HG03139 (cell line): ENCODE data around the gene RNU2-63P.
"Not testable (repeated sequence)": the region's sequence is repeated elsewhere in the genome, so short reads cannot be mapped to it uniquely, and the experiment has no call there.

ENCODE experiments used
- ATAC-seq: cut with Tn5 transposase; IDR thresholded peaks from one replicate; pipeline ENCODE4 v1.9.1; 2021; ENCODE audit not compliant: unreplicated experiment

Gene RNU2-63P

DNA sequence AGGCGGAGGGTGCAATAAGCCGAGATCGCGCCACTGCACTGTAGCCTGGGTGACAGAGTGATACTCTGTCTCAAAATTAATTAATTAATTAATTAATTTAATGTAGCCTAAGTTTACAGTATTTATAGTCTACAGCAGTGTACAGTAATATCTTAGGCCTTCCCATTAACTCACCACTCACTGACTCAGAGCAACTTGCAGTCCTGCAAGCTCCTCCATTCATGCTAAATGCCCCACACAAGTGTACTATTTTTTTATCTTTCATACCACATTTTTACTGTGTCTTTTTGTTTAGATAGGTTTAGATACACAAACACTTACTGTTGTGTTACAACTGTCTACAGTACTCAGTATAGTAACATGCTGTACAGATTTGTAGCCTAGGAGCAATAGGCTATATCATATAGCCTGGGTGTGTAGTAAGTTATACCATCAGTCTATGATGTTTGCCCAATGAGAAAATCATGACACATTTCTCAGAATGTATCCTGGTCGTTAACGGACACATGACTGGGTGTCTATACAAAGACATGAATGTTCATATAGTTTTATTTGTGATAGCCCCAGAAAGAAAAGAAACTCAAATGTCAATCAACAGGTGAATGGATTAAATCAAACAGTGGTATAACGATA is 15.8 kb upstream of the RNU2-63P start:
- ATAC-seq = no peak

DNA sequence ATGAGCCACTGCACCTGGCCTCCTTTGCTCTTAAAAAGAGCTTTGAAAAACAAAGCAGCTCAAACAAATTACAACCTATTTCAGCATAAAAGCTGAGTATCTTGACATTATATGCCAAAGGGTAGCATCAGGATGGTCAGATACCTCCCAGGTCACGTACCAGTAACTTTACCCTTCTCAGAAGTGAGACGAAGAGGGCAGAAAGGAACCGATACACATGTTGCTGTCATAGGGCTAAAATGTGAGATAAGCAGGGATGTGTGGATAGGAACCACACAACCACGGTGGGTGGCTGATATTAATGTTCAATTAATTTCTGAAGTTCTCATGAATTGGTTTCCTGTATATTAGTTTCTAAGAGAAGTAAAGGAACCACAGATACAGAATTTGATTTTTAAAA is 12.6 kb upstream of the RNU2-63P start:
- no peak for ATAC-seq

DNA sequence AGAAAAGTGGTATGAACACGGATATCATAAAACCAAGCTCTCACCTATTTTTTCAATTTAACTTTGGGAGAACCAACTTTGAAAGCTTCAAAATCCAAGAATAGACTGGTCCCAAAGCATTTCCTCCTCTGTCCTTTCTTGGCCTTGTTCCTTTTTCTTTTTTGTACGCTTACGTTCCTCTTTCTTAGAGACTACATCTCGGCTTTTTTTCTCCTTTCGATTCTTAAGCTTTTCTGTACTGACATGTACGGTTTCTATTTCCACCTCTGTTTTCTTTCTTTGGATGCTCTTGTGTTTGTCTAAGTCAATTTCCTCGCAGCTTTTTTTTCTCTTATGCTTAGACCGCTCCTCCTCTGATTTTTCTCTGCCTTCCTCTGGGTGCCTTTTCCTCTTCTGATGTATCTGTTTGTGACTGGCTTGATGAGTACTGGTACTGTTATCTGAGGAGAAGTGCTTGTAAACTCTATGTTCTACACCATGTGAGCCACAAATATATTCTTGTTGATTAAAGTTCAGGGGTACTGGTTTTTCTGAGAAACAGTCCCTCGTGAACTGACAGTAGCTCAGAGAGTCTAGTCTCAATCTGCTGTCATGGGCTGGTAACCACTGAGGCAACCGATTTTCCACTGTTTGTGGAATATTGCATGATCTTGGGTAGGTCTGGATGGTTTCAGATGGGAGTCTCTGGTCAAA is 11.5 kb upstream of the RNU2-63P start:
- ATAC-seq = peak; percentile 51

DNA sequence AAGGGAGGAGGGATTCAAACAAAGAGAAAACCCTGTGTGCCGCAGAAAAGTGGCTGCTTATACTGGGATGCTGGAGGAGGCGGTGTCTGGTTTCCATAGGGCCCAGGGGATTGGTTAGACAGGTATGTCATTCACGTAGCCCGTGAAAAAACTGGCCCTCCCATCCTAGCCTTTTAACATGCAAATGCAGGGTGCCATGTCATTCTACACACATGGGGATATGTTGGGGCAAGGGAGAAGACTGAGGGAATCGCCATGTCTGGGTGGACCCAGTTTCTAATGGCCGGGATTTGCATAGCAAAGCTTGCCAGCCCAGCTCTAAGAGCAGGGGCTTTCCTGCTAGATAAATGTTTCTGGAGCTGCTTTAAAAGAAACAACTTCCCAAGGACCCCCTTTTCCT is 8.2 kb upstream of the RNU2-63P start:
- no peak for ATAC-seq

DNA sequence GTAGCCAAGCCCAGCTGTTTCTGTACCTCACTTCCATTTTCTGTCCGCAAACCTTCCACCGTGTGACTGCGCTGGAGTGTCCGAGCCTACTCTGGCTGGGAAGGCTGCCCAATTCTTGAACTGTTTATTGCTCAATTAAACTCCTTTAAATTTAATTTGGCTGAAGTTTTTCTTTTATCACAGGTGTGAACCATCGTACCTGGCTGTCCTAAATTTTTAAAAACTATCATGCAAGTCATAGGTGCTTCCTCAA is 6.2 kb upstream of the RNU2-63P start:
- ATAC-seq = no peak

DNA sequence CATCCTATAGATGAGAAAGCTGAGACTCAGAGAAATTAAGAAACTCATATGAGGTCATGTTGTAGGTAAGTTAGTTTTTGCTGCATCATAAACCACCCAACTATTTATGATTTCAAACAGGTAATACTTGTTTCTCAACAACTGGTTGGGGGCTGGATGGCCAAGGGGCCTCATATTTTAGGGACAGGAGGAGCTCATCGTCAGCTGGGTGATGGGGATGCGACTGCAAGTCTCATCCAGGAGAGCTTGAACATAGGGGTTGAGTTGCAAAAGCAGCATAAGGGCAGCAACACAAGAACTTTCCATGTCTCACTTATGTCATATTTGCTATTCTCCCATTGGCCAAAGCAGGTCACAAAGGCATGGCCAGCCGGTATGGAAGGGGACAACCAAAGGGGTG is 3.6 kb upstream of the RNU2-63P start:
- no peak for ATAC-seq

DNA sequence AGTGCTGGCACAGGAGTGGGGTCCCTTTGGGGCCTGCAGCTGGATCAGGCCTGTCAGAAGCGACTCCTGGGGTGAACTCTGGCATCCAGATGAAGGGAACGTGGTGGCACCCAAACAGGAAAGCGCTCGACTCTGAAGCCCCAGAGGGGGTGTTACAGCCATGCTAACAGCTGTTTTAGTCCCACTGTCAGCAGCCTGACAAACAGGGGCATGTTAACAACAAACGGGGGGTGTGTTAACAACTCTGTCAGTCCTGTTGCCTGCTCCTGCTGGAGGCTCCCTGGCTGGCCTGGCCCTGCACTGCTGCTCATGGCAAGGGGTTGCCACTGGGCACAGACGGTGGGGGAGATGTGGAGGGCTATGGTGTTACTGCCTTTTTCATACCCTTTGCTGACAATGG is 2.6 kb upstream of the RNU2-63P start:
- no peak for ATAC-seq

DNA sequence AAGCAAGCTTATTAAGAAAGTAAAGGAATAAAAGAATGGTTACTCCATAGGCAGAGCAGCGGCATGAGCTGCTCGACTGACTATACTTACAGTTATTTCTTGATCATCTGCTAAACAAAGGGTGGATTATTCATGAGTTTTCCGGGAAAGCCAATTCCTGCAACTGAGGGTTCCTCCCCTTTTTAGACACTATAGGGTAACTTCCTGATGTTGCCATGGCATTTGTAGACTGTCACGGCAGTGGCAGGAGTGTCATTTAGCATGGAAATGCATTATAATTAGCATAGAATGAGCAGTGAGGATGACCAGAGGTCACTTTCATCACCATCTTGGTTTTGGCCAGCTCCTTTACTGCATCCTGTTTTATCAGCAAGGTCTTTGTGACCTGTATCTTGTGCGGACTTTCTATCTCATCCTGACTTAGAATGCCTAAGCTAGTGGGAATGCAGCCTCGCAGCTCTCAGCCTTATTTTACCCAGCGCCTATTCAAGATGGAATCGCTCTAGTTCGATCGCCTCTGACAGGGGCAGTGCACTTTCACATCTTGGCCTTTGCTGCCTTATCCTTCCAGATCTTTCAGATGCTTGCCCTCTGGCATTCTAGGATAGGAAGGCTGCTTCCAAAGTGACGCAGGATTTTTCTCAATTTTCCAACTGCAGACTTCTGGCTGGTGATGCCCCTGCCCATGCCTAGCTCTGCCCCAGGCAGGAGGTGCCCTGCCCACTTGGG is 1.9 kb upstream of the RNU2-63P start:
- ATAC-seq = not testable (repeated sequence)

DNA sequence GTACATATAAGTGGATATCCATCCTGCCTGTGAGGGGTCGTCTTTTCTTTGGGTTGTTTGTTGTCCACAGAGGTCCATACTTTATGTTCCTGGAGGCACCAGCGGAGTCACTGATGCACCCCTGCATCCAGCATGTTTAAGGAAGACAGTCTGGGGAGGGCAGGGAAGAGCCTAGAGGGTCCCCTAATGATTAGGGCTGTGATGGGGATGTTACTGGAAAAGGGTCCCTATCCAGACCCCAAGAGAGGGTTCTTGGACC is 1.4 kb upstream of the RNU2-63P start:
- not testable (repeated sequence) for ATAC-seq

DNA sequence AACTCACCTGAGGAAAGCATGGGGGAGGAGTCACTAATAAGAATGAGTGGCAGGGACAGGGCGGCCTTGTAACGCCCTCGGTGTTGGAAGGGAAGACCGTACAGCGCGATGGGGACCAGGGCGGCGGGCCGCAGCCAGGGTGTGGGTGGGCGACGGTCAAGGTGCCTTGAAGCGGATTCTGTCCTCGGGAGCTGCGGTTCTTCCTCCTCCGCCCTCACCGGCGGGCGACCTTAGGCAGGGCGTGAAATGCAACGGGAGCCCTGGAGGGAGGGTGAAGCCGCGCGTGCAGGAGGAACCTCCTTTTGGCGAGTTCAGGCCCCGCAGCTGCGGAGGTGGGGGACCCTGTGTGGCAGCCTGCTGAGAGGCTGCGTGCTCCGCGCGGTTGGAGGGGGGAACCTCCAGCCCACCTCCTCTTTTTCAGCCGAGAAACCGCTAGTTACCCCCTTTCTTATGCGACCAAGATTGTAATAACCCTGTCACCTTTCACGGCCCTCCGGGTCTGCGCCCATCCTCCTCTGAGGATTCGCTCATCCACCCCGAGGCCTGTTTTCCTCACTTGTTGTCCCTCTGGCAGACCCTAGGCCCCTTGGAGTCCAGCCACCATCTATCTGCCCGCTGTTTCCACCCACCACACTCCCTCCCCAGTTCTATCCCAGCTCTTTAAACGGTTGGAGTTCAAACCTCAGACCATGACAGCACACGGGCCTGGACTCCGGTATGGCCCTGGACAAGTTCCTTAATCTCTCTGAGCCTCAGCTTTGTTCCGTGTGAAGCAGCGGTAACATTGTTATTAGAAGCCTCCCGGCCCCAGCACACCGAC is 823 bp upstream of the RNU2-63P start:
- peak; percentile 66 for ATAC-seq

DNA sequence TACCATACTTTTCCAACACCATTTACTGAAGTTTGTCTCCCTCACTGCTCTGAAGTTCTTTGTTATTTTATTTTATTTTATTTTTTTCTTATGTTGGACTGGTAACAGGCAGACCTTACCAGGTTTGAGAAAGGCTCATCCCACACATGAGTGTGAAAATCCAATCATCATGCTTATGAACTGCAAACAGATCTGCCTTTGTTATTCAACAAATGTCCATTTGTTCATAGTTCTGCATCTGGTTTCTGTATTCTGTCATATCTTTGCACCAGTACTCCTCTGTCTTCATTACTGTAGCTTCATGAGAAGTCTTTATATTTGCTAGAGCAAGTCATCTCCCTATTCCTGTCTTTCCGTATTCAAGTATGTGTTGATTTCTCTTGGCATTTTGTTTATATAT is 5.3 kb downstream of the RNU2-63P start:
- no peak for ATAC-seq

DNA sequence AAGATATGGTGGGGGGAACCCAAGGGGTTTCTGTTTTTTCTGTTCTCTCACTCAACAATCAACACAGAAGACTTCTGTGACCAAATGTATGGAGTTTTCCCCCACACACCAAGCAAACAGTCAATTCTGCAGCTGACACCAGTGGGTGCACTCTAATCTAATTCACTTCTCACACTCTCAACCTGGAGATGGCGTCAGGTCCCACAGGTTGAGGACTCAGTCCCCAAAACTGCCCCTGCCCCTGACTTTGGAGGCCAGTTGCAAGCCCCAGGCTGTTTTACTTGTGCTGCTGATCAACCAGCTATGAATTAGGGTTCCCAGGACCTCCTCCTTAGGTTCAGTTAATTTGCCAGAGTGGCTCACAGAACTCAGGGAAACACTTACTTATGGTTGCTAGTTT is 6.2 kb downstream of the RNU2-63P start:
- ATAC-seq = no peak

DNA sequence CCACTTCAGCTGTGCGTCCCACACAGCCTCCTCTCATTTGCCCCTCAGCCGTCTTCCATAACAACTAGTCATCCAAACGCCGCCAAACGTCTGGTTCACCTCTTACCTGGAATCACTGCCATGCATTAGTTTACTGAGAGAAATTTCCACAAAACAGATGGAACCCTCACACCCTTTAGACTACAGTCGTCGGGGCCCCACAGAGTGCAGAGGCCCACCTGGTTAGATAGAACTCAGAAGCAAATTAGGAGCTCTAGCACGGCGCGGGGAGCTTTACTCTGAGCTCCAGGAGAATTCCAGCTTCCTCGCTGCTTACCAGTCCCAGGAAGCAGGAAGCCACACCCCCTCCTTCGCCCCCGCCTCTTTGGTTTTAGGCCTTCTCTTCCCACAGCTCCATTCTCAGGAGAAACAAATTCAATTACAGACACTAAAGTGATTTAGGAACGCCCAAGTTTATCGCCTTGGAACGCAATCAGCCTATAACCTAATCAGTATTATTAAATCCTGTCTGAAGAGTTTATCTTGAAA is 9.4 kb downstream of the RNU2-63P start:
- no peak for ATAC-seq

DNA sequence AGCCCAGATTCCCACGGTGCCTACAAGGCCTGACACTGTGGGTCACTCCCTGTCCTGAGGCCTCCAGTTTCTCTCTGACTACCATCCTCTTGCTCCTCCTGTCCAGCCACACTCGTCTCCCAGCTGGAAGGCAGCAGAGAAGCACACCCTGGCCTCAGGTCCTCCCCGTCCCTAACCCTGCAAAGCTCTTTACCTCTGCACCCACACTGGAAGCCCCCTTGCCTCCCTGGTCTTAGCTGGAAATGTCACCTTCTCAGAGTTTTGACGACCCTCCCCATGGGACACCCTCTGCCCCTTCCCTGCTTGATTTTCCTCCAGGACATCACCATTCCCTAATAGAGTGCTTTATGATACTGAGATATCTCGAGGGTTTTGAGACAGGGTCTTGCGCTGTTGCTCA is 10.6 kb downstream of the RNU2-63P start:
- no peak for ATAC-seq

DNA sequence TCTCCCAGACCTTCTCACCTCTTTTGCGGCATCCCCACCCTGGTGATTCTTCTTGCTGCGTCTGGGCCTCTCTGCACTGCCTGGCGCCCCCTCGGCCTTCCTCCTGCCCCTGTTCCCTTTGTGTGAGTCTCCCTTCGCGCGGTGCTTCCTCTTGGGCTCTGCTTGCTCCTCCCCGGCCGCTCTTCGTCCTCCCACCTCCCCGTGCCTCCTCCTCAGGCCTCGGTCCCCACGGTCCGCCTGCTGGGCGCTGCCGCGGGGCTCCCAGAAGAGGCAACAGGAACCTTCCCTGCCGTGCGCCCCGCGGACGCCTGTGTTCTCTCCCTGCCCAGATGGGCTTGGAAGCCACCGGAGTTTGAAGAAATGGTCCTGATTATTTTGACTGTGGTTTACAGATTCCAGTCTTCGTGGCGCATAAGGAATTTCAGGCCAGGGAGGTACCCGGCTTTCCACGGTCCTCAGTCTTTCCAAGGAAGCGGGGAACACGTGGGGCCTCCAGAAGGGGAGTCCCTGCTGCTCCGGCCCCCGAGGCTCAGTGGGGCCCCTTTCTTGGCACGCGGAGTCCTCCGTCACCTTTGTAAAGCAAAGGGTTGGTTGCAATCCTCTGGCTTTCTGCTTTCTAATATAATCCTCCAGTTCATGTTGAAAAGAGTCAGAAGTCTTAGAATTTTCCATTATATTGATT is 13.1 kb downstream of the RNU2-63P start:
- ATAC-seq = no peak

DNA sequence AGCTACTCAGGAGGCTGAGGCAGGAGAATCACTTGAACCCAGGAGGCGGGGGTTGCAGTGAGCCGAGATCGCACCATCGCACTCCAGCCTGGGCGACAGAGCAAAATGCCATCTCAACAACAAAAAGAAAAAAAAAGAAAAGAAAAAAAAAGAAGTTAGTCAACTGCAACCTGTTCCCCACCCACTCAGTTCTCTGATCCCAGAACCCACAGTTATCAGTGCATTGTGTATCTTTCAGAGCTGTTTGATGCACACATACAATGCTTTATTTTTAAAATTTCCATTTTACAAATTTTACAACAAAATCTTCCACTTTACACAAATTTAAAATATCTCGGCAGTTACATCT is 14.0 kb downstream of the RNU2-63P start:
- no peak for ATAC-seq

DNA sequence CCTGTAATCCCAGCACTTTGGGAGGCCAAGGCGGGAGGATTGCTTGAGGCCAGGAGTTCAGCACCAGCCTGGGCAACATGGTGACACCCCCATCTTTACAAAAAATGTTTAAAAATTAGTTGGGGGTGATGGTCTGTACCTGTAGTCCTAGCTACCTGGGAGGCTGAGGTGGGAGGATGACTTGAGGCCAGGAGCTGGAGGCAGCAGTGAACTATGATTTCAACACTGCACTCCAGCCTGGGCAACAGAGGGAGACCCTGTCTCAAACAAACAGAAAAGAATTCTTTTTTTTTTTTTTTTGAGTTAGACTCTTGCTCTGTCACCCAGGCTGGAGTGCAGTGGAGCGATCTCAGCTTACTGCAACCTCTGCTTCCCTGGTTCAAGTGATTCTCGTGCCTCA is 15.9 kb downstream of the RNU2-63P start:
- ATAC-seq = not testable (repeated sequence)

DNA sequence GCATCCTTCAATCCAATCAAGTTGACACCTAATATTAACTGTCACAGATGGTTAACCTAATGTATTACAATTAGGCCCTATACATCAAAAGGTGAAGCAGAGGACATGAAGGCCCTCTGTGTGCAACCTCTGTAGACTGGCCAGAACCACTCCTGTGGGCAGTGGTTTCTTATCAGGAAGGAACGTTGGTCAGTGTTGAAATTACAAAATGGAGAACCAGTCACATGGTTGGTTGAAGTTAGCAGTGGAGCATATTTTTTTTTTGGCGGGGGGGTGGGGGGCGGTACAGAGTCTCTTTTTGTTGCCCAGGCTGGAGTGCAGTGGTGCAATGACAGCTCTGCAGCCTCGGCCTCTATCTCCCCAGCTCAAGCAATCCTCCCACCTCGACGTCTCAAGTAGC is 19.8 kb downstream of the RNU2-63P start:
- no peak for ATAC-seq

DNA sequence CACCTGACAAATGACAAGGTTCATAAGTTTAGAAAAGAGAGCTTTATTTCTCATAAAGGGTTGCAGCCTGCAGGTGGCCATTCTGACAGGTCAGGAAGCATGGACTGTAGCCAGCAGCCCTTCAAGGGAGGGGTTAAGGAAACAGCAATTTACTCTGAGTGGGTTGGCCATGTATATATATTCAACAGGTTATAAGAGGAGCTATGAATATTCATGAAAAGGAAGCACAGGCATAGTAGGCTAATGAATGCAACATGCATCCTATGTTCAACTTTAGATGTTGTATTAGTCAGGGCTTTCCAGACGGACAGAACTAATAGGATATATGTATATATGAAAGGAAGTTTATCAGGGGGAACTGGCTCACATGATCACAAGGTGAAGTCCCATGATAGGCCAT is 20.6 kb downstream of the RNU2-63P start:
- ATAC-seq = no peak

DNA sequence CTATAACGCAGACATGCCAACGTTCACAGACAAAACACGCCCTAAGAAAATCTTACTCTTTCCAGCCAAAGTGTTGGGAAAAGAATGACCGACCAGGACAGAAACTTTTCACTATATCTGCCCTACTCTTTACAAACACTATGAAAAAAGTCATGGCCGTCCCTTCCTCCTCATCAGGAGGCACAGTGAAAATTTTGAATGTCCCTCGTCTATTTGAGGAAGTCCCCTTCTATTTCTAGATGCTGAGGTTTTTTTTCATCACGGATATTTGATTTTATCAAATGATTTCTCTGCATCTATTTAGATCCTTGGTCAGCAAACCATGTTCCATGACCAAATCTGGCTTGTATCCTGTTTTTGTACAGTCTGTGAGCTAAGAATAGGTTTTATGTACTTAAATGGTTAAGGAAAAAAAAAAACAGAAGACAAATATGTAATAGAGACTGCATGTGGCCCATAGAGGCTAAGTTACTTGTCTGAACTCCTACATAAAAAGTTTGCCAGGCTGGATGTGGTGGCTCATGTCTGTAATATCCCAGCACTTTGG is 22.0 kb downstream of the RNU2-63P start:
- not testable (repeated sequence) for ATAC-seq

DNA sequence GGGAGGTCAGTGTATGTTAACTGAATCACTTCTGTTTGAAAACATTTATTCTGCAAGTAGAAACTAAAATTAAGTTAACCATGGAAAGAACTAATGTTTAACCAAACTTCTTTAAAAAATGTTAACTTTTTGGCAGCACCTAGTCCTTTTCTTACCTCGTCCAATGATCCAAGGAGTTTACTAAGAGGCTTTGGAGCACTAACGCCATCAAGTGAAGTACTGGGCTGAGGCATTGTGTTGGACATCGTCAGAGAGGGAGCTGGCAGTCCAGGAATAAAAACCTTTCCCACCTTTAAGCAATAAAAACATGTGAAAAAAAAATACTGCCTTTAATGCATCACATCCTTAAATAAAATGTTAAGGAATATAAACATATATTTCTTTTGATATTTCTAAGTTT is 23.8 kb downstream of the RNU2-63P start:
- not testable (repeated sequence) for ATAC-seq
